ENCODE measurements around the gene APBB2. TPM values are rescaled to one million over a fixed set of nuclear protein-coding genes. Genes with fewer than 3 reads are reported as not detected.

APBB2 gene
- total RNA-seq, 4 donors from 2014 or later = 66.3 to 133 (median 90.2) TPM

- no peaks in the 10 kb centered on the region for H3K27me3 ChIP-seq
- no peak for ATAC-seq
- no peaks in the 10 kb centered on the region for H3K4me1 ChIP-seq
- no peak overlapping the region for H3K4me3 ChIP-seq
- 82 to 96% methylated on average over 4 to 6 of the region's 6 CpGs for WGBS, 2 donors (ENCODE audit: low coverage in 1 of 2)
- no peak for TF ChIP-seq EP300 (IDR thresholded peaks at IDR 0.05)
- no peak overlapping the region for H3K27ac ChIP-seq
- peaks cover 0 to 93% of the 10 kb centered on the region in 2 donors for H3K36me3 ChIP-seq
- no peaks in the 10 kb centered on the region for H3K9me3 ChIP-seq
Observed at GRCh38 chr4:40890764-40891163, 323.6 kb downstream of the APBB2 start.

GRCh38 chr4:40890199-40890598 is 324.1 kb downstream of the APBB2 start:
- H3K9me3 ChIP-seq = no peaks in the 10 kb centered on the region
- H3K4me3 ChIP-seq = no peak overlapping the region
- H3K4me1 ChIP-seq = no peaks in the 10 kb centered on the region
- H3K36me3 ChIP-seq = peaks cover 0 to 91% of the 10 kb centered on the region in 2 donors
- TF ChIP-seq CTCF (IDR thresholded peaks at IDR 0.05) = no peak
- no peak for TF ChIP-seq EP300 (IDR thresholded peaks at IDR 0.05)
- no peak for TF ChIP-seq POLR2A (IDR thresholded peaks at IDR 0.05)
- no peak for TF ChIP-seq POLR2AphosphoS5 (IDR thresholded peaks at IDR 0.05)
- no peak overlapping the region for H3K27ac ChIP-seq
- WGBS, 2 donors (ENCODE audit: low coverage in 1 of 2) = 94 to 96% methylated on average over 11 to 14 of the region's 18 CpGs
- ATAC-seq = no peak
- no peaks in the 10 kb centered on the region for H3K27me3 ChIP-seq

- Histone ChIP-seq H3K4me1 (no peaks in the 10 kb centered on the region), H3K4me3 (no peak overlapping the region), H3K36me3 (peaks cover 0 to 83% of the 10 kb centered on the region in 2 donors), H3K27me3 (no peaks in the 10 kb centered on the region), H3K9me3 (no peaks in the 10 kb centered on the region), H3K27ac (no peak overlapping the region)
- WGBS, 2 donors (ENCODE audit: low coverage in 1 of 2) = 75 to 80% methylated on average over 1 to 3 of the region's 5 CpGs
- no peak for TF ChIP-seq EP300 (IDR thresholded peaks at IDR 0.05)
- TF ChIP-seq CTCF (IDR thresholded peaks at IDR 0.05) = no peak
- TF ChIP-seq POLR2A (IDR thresholded peaks at IDR 0.05) = no peak
- no peak for TF ChIP-seq POLR2AphosphoS5 (IDR thresholded peaks at IDR 0.05)
- no peak for ATAC-seq
Observed at GRCh38 chr4:40888933-40889332, 325.4 kb downstream of the APBB2 start.

GRCh38 chr4:40887764-40888131 is 326.6 kb downstream of the APBB2 start:
- ATAC-seq = peak; percentile 87
- H3K27ac ChIP-seq = no peak overlapping the region
- TF ChIP-seq POLR2A (IDR thresholded peaks at IDR 0.05) (no peak), CTCF (IDR thresholded peaks at IDR 0.05) (no peak), EP300 (IDR thresholded peaks at IDR 0.05) (no peak), POLR2AphosphoS5 (IDR thresholded peaks at IDR 0.05) (no peak)

GRCh38 chr4:40886931-40887763 is 327.2 kb downstream of the APBB2 start:
- no peak for ATAC-seq
- 77 to 87% methylated on average over 5 of the region's 7 CpGs for WGBS, 2 donors (ENCODE audit: low coverage in 1 of 2)
- H3K27ac ChIP-seq = no peak overlapping the region
- no peak for TF ChIP-seq EP300 (IDR thresholded peaks at IDR 0.05)
- no peak for TF ChIP-seq CTCF (IDR thresholded peaks at IDR 0.05)
- no peak for TF ChIP-seq POLR2A (IDR thresholded peaks at IDR 0.05)
- TF ChIP-seq POLR2AphosphoS5 (IDR thresholded peaks at IDR 0.05) = no peak
- H3K27me3 ChIP-seq = no peaks in the 10 kb centered on the region
- H3K4me1 ChIP-seq = no peaks in the 10 kb centered on the region
- no peaks in the 10 kb centered on the region for H3K9me3 ChIP-seq
- H3K4me3 ChIP-seq = no peak overlapping the region
- H3K36me3 ChIP-seq = peaks cover 0 to 80% of the 10 kb centered on the region in 2 donors

More at GRCh38 chr4:40887764-40888131, 326.6 kb downstream of the APBB2 start:
- peaks cover 0 to 80% of the 10 kb centered on the region in 2 donors for H3K36me3 ChIP-seq
- H3K27me3 ChIP-seq = no peaks in the 10 kb centered on the region
- WGBS, 2 donors (ENCODE audit: low coverage in 1 of 2) = 75 to 85% methylated on average over 7 to 8 of the region's 10 CpGs
- no peak overlapping the region for H3K4me3 ChIP-seq
- no peaks in the 10 kb centered on the region for H3K4me1 ChIP-seq
- no peaks in the 10 kb centered on the region for H3K9me3 ChIP-seq

Data from gastroesophageal sphincter (tissue), 4 donors.